Measurements from ENCODE around the gene NUP214. TPM values are rescaled to one million over a fixed set of nuclear protein-coding genes. Genes with fewer than 3 reads are reported as not detected.
A peak's percentile ranks its signal among the peaks of the same experiment; 100 is the strongest.

Gene NUP214
- total and polyA plus RNA-seq, 12 donors, result 22.6 to 76.6 (median 36.8) TPM

GRCh38 chr9:131276891-131277286, 151.5 kb downstream of the NUP214 start:
- H3K36me3 ChIP-seq (replicated peaks in 1 of 2), result no peaks in the 10 kb centered on the region
- intact Hi-C loops (cut with DNase I), result no loop called here
- H3K4me1 ChIP-seq (replicated peaks in 1 of 2), result no peaks in the 10 kb centered on the region

GRCh38 chr9:131277287-131277909, 152.0 kb downstream of the NUP214 start:
- Histone ChIP-seq H3K27ac (peak overlapping the region in 3 of 5 donors; percentile 39 to 77 (median 62)), H3K9me3 (replicated peaks in 1 of 3) (no peaks in the 10 kb centered on the region), H3K4me3 (peak overlapping the region in 2 of 4 donors; percentile 13 to 69), H3K4me1 (replicated peaks in 1 of 2) (no peaks in the 10 kb centered on the region), H3K36me3 (replicated peaks in 1 of 2) (no peaks in the 10 kb centered on the region), H3K27me3 (no peaks in the 10 kb centered on the region)
- TF ChIP-seq CTCF (IDR thresholded peaks at IDR 0.05) (no peak), POLR2A (IDR thresholded peaks at IDR 0.05) (no peak)
- intact Hi-C loops (cut with DNase I), result no loop called here
- DNase-seq, result no peak
- 0 to 2% (median 1%) methylated on average over 18 to 78 of the region's 78 CpGs; no CpG with 5 or more reads in 1 of the 4 donors for WGBS, 4 donors

More at GRCh38 chr9:131276891-131277286, 151.5 kb downstream of the NUP214 start:
- Histone ChIP-seq H3K27ac (peak overlapping the region in 3 of 5 donors; percentile 39 to 77 (median 62)), H3K4me3 (peak overlapping the region in 2 of 4 donors; percentile 13 to 69), H3K9me3 (replicated peaks in 1 of 3) (no peaks in the 10 kb centered on the region), H3K27me3 (no peaks in the 10 kb centered on the region)
- 0 to 3% (median 1%) methylated on average over 2 to 60 of the region's 60 CpGs; no CpG with 5 or more reads in 1 of the 4 donors for WGBS, 4 donors
- no peak for DNase-seq
- TF ChIP-seq POLR2A (IDR thresholded peaks at IDR 0.05) (no peak), CTCF (IDR thresholded peaks at IDR 0.05) (no peak)

GRCh38 chr9:131277910-131278701, 152.7 kb downstream of the NUP214 start:
- intact Hi-C loops (cut with DNase I), result no loop called here
- H3K9me3 ChIP-seq (replicated peaks in 1 of 3), result no peaks in the 10 kb centered on the region
- peak; percentile 79 to 89 (median 84) for DNase-seq
- peaks cover 0 to 3% of the 10 kb centered on the region in 2 donors for H3K4me1 ChIP-seq (replicated peaks in 1 of 2)
- 7 to 38% (median 19%) methylated on average over 2 to 59 of the region's 59 CpGs for WGBS, 4 donors
- peak overlapping the region in 1 of 4 donors; percentile 69 for H3K4me3 ChIP-seq
- peak overlapping the region in 1 of 5 donors; percentile 77 for H3K27ac ChIP-seq
- no peaks in the 10 kb centered on the region for H3K36me3 ChIP-seq (replicated peaks in 1 of 2)
- H3K27me3 ChIP-seq, result no peaks in the 10 kb centered on the region
- TF ChIP-seq POLR2A (IDR thresholded peaks at IDR 0.05), result no peak
- no peak for TF ChIP-seq CTCF (IDR thresholded peaks at IDR 0.05)

- no peaks in the 10 kb centered on the region for H3K27me3 ChIP-seq
- DNase-seq, result no peak
- peaks cover 0 to 3% of the 10 kb centered on the region in 2 donors for H3K4me1 ChIP-seq (replicated peaks in 1 of 2)
- intact Hi-C loops (cut with DNase I), result no loop called here
- TF ChIP-seq CTCF (IDR thresholded peaks at IDR 0.05), result no peak
- no peak for TF ChIP-seq POLR2A (IDR thresholded peaks at IDR 0.05)
- no peaks in the 10 kb centered on the region for H3K36me3 ChIP-seq (replicated peaks in 1 of 2)
- no peak overlapping the region for H3K27ac ChIP-seq
- no peaks in the 10 kb centered on the region for H3K9me3 ChIP-seq (replicated peaks in 1 of 3)
- H3K4me3 ChIP-seq, result no peak overlapping the region
- WGBS, 4 donors, result 50 to 62% (median 58%) methylated on average over 3 to 10 of the region's 10 CpGs
These were observed 153.3 kb downstream of the NUP214 start for GRCh38 chr9:131278702-131279111.

Measured in adrenal gland (tissue), 12 donors.